Neural cell (in vitro differentiated cells): ENCODE results near the gene KEL. TPM values are rescaled to one million over a fixed set of nuclear protein-coding genes. Genes with fewer than 3 reads are reported as not detected.

Experiments used
- H2AFZ ChIP-seq: fragments of 200-600, 300-800 bp; sonication (generic), shearing (Covaris generic); 2 replicates; pipeline ENCODE4 v1.6.0; 2014; ENCODE audit warnings: low read depth, mild to moderate bottlenecking, antibody characterized with exemption, low read length, moderate library complexity
- H3F3A ChIP-seq: fragments of 200-600 bp; shearing (Covaris generic); 2 replicates; pipeline ENCODE4 v1.6.1; 2016; ENCODE audit warnings: mild to moderate bottlenecking, moderate library complexity, mixed read lengths, antibody characterized with exemption, low read length; ENCODE audit not compliant: insufficient read depth, poor library complexity, severe bottlenecking
- H3K27ac ChIP-seq: fragments of 200-600, 300-800 bp; sonication (generic), shearing (Covaris generic); 2 replicates; pipeline ENCODE4 v1.5.1; 2014; ENCODE audit warnings: mild to moderate bottlenecking, low read length, moderate library complexity
- H3K27me3 ChIP-seq: fragments of 300-800, 200-600 bp; sonication (generic), shearing (Covaris generic); 2 replicates; pipeline ENCODE4 v1.6.0; 2014; ENCODE audit warnings: mild to moderate bottlenecking, low read depth, low read length, moderate library complexity; ENCODE audit not compliant: insufficient read depth
- H3K36me3 ChIP-seq: fragments of 300-800, 200-600 bp; sonication (generic), shearing (Covaris generic); 2 replicates; pipeline ENCODE4 v1.5.1; 2014; ENCODE audit warnings: mild to moderate bottlenecking, antibody characterized with exemption, low read length, moderate library complexity; ENCODE audit not compliant: insufficient read depth
- H3K4me2 ChIP-seq: fragments of 300-800, 200-600 bp; sonication (generic), shearing (Covaris generic); 2 replicates; pipeline ENCODE4 v1.6.0; 2014; ENCODE audit warnings: mild to moderate bottlenecking, low read length
- H3K4me3 ChIP-seq: fragments of 300-800, 200-600 bp; sonication (generic), shearing (Covaris generic); 2 replicates; pipeline ENCODE4 v1.5.1; 2014; ENCODE audit warnings: mild to moderate bottlenecking, low read length, moderate library complexity
- H3K79me2 ChIP-seq: fragments of 200-600 bp; shearing (Covaris generic); replicated peaks from 2 replicates; pipeline ENCODE4 v1.6.0; 2014; ENCODE audit warnings: mild to moderate bottlenecking, low read length, moderate library complexity; ENCODE audit not compliant: insufficient read depth
- H3K9ac ChIP-seq: fragments of 300-800, 200-600 bp; sonication (generic), shearing (Covaris generic); 2 replicates; pipeline ENCODE4 v1.6.1; 2016; ENCODE audit warnings: mild to moderate bottlenecking, low read length, mixed read lengths
- H3K9me2 ChIP-seq: fragments of 200-600 bp; shearing (Covaris generic); 2 replicates; pipeline ENCODE4 v1.6.1; 2016; ENCODE audit warnings: mild to moderate bottlenecking, low read length, mixed read lengths; ENCODE audit not compliant: insufficient read depth
- H3K9me3 ChIP-seq: fragments of 200-600, 300-800 bp; sonication (generic), shearing (Covaris generic); 2 replicates; pipeline ENCODE4 v1.6.1; 2016; ENCODE audit warnings: mild to moderate bottlenecking, mixed run types, low read length, moderate library complexity, mixed read lengths
- H4K20me1 ChIP-seq: fragments of 200-600 bp; shearing (Covaris generic); 2 replicates; pipeline ENCODE4 v1.6.1; 2016; ENCODE audit warnings: mild to moderate bottlenecking, mixed run types; ENCODE audit not compliant: insufficient read depth
- EP300 ChIP-seq: fragments of 450-650 bp; conservative IDR thresholded peaks from 2 replicates; pipeline ENCODE4 v1.6.1; 2014; ENCODE audit warnings: antibody characterized with exemption, mild to moderate bottlenecking, moderate library complexity; ENCODE audit not compliant: poor library complexity, severe bottlenecking
- EZH2 ChIP-seq: fragments of 200-600, 300-800 bp; shearing (Covaris generic), sonication (generic); IDR thresholded peaks from 2 replicates; pipeline ENCODE4 v1.6.1; 2014; ENCODE audit warnings: antibody characterized with exemption, low read length, borderline replicate concordance, mild to moderate bottlenecking; ENCODE audit not compliant: insufficient read depth, poor library complexity, severe bottlenecking
- MXI1 ChIP-seq: fragments of 450-650 bp; conservative IDR thresholded peaks from 2 replicates; pipeline ENCODE4 v1.6.1; 2014; ENCODE audit warnings: antibody characterized with exemption, mild to moderate bottlenecking; ENCODE audit not compliant: poor library complexity, severe bottlenecking
- POLR2AphosphoS5 ChIP-seq: IDR thresholded peaks from 2 replicates; pipeline ENCODE4 v1.6.1; 2012
- RAD21 ChIP-seq: fragments of 450-650 bp; conservative IDR thresholded peaks from 2 replicates; pipeline ENCODE4 v1.6.1; 2014; ENCODE audit warnings: antibody characterized with exemption, mild to moderate bottlenecking, moderate library complexity
- REST ChIP-seq: IDR thresholded peaks from 2 replicates; pipeline ENCODE4 v1.6.1; 2012; ENCODE audit warnings: borderline replicate concordance
- SMC3 ChIP-seq: fragments of 450-650 bp; conservative IDR thresholded peaks from 2 replicates; pipeline ENCODE4 v1.6.1; 2014; ENCODE audit warnings: antibody characterized with exemption, mild to moderate bottlenecking, moderate library complexity; ENCODE audit not compliant: poor library complexity
- TAF1 ChIP-seq: IDR thresholded peaks from 2 replicates; pipeline ENCODE4 v1.6.1; 2012; ENCODE audit warnings: low read depth
- polyA plus RNA-seq: library from polyadenylated mRNA; depleted of rRNA; stranded (reverse); fragments of >200 nt; gene quantifications from 2 replicates; pipeline ENCODE4 v1.2.3, GENCODE V29; 2014
- TF ChIP-seq, protein P1 (sequence below): fragments of 450-650 bp; IDR thresholded peaks from 2 replicates; pipeline ENCODE4 v1.5.1; 2014; ENCODE audit warnings: antibody characterized with exemption, mild to moderate bottlenecking, moderate library complexity; ENCODE audit not compliant: poor library complexity, severe bottlenecking

The KEL gene
- polyA plus RNA-seq, 1 donor from 2014 or later, result 2.2 TPM

DNA sequence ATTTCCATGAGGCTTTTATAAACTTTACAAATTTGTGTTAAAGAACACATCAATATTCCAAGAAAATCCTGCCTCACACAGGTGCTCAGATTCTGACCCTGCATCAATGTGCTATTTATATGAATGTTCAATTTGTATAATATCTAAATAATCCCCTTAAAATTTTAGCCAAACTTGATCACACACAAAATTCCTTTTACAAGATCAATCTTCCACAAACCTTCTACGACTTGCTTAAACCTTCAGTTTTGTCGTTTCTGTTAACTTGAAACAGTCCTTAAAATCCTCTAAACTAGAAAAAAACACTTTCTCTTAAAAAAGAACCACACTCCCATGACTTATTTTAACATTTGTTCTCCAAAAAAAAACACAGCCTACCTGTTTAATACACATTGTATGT lies 56.4 kb downstream of the KEL start:
- no peaks in the 10 kb centered on the region for H3K79me2 ChIP-seq
- H2AFZ ChIP-seq, result no peak overlapping the region
- no peak overlapping the region for H3K4me3 ChIP-seq
- H3K27ac ChIP-seq, result no peak overlapping the region
- no peaks in the 10 kb centered on the region for H4K20me1 ChIP-seq
- no peak overlapping the region for H3K9ac ChIP-seq
- H3K9me3 ChIP-seq, result peaks cover 6% of the 10 kb centered on the region
- TF ChIP-seq EZH2 (no peak), SMC3 (no peak), MXI1 (no peak), EP300 (no peak), TAF1 (no peak), POLR2AphosphoS5 (no peak), RAD21 (no peak), REST (no peak)
- TF ChIP-seq, protein P1, sequence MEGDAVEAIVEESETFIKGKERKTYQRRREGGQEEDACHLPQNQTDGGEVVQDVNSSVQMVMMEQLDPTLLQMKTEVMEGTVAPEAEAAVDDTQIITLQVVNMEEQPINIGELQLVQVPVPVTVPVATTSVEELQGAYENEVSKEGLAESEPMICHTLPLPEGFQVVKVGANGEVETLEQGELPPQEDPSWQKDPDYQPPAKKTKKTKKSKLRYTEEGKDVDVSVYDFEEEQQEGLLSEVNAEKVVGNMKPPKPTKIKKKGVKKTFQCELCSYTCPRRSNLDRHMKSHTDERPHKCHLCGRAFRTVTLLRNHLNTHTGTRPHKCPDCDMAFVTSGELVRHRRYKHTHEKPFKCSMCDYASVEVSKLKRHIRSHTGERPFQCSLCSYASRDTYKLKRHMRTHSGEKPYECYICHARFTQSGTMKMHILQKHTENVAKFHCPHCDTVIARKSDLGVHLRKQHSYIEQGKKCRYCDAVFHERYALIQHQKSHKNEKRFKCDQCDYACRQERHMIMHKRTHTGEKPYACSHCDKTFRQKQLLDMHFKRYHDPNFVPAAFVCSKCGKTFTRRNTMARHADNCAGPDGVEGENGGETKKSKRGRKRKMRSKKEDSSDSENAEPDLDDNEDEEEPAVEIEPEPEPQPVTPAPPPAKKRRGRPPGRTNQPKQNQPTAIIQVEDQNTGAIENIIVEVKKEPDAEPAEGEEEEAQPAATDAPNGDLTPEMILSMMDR, result no peak
- H3F3A ChIP-seq, result no peaks in the 10 kb centered on the region
- no peaks in the 10 kb centered on the region for H3K36me3 ChIP-seq
- no peaks in the 10 kb centered on the region for H3K9me2 ChIP-seq
- H3K4me2 ChIP-seq, result no peak overlapping the region
- H3K27me3 ChIP-seq, result no peaks in the 10 kb centered on the region

- H3K9me3 ChIP-seq, result peaks cover 6% of the 10 kb centered on the region
Observed at GRCh38 chr7:142904128-142904527, 58.0 kb downstream of the KEL start.

More at GRCh38 chr7:142904128-142904527, 58.0 kb downstream of the KEL start:
- Histone ChIP-seq H3K9ac (no peak overlapping the region), H3F3A (no peaks in the 10 kb centered on the region), H3K9me2 (no peaks in the 10 kb centered on the region), H3K4me3 (no peak overlapping the region), H3K36me3 (no peaks in the 10 kb centered on the region), H2AFZ (no peak overlapping the region), H4K20me1 (no peaks in the 10 kb centered on the region), H3K27me3 (no peaks in the 10 kb centered on the region), H3K79me2 (no peaks in the 10 kb centered on the region), H3K27ac (no peak overlapping the region), H3K4me2 (no peak overlapping the region)
- TF ChIP-seq, protein P1, result no peak
- TF ChIP-seq RAD21 (no peak), EZH2 (no peak), REST (no peak), SMC3 (no peak), MXI1 (no peak), EP300 (no peak)
